HTR-8/SVneo (cell line): ENCODE data around the gene NMUR2.

Experiments
- DNase-seq: peaks from one replicate; pipeline ENCODE4 v3.0.0; 2011; ENCODE audit warnings: low spot score, mixed read lengths; ENCODE audit not compliant: insufficient read length
- FAIRE-seq: peaks from 2 replicates; lab custom pipeline; 2011; peaks lifted over from hg19 to GRCh38; lab: Jason Lieb, UNC

The NMUR2 gene, protein sequence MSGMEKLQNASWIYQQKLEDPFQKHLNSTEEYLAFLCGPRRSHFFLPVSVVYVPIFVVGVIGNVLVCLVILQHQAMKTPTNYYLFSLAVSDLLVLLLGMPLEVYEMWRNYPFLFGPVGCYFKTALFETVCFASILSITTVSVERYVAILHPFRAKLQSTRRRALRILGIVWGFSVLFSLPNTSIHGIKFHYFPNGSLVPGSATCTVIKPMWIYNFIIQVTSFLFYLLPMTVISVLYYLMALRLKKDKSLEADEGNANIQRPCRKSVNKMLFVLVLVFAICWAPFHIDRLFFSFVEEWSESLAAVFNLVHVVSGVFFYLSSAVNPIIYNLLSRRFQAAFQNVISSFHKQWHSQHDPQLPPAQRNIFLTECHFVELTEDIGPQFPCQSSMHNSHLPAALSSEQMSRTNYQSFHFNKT

GRCh38 chr5:152405145-152405544 is at the start of gene NMUR2:
Gene NMUR2, minus strand, starts transcription at chr5:152405279. Its CDS starts 166 bp downstream, at chr5:152405113.
- DNase-seq, result no peak
- no peak for FAIRE-seq

DNA sequence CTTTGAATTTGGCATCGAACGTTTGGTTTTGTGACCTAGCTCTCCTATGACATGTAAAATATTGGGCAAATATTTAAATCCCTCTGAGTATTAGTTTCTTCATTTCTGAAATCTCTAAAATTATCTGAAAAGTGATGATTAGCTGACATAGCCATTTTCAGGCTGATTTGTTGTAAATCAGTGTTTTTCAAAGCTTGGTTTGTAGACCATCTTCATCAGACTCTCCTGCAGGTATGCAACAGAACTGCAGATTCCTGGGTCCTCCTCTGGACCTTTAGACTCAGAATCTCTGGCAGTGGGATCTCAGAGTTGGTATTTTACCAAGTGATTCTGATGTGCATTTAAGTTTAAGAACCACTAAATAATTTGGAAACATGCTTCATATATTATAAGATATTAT is 38.9 kb upstream of the NMUR2 start:
- FAIRE-seq (no peak), DNase-seq (no peak)

- DNase-seq, result no peak
- no peak for FAIRE-seq
Observed at GRCh38 chr5:152439791-152440190, 34.7 kb upstream of the NMUR2 start.

GRCh38 chr5:152437866-152438265 is 32.8 kb upstream of the NMUR2 start:
- FAIRE-seq (no peak), DNase-seq (no peak)

- FAIRE-seq, result no peak
- no peak for DNase-seq
Observed at GRCh38 chr5:152427721-152428120, 22.6 kb upstream of the NMUR2 start.

DNA sequence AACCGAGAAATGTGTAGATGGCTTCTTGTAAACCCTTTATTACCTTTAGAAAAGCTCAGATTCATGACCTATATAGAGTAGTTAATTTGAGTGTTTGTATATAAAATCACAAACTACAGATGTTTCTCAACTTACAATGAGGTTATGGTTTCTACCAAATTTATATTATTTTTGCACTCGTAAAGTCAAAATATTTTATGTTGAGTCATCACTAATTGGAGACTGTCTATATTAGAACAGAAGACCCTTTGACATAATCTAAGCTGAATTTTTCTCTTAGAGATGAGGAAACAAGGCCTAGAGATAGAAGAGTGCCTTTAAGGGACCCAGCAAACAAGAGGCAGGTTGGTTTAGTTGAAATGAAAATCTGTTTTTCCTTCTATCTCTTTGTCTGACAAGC is 20.0 kb upstream of the NMUR2 start:
- DNase-seq (no peak), FAIRE-seq (no peak)

DNA sequence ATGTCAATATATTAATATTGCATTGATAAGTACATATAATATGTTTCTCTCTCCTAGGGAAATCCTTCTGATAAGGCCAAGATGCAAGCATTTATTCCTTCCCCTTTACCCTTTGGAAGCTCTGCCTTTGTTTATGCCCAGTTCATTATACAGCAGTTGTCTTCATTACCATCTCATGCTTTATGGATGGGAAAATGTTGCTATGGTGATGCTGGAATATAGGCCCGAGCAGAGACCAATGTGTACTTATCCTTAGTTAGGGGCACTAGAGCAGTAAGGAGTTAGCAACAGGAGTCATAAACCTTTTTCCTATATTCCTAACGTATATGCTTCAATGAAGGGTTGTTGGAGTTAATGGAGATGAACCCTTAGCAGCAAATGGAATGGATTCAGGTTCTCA is 19.4 kb upstream of the NMUR2 start:
- FAIRE-seq, result no peak

GRCh38 chr5:152422081-152422480 is 17.0 kb upstream of the NMUR2 start:
- DNase-seq, result no peak
- FAIRE-seq, result no peak

More for the DNA sequence above, 19.4 kb upstream of the NMUR2 start:
- DNase-seq, result no peak

DNA sequence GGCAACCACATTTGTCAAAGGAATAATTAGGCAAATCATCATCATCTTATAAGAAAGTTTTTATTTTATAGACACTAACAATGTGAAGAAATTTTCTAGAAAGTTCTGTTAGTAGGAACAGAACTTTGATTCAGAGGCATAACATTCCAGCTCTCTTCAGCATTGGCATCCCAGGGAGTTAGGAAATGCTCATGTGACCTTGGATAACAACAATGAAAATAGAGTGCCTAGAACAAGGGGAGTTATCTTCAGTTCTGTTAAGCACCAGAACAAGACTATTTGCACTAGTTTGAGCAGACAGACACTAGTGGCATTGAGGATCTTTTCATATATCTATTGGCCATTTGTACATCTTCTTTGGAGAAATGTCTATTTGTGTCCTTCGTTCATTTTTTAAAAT is 7.0 kb upstream of the NMUR2 start:
- FAIRE-seq (no peak), DNase-seq (no peak)

DNA sequence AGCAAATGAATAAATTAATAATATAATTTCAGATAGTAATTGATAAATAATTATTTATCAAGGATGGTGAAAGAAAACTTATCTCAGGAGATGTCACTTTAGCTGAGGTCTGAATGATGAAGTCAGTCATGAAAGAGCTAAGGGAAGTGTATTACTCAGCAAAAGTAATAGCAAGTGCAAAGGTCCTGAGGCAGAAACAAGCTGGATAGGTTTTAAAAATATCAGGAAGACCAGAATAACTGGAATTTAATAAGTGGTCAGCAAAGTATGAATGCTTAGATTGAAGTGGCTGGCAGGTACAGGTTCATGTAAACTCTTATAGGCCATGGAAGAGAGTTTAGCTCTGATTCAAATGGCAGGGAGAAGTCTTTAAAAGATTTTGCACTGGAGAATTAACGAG is 1.0 kb upstream of the NMUR2 start:
- DNase-seq, result no peak
- no peak for FAIRE-seq

GRCh38 chr5:152404494-152404893 is 585 bp downstream of the NMUR2 start:
- no peak for DNase-seq
- no peak for FAIRE-seq

DNA sequence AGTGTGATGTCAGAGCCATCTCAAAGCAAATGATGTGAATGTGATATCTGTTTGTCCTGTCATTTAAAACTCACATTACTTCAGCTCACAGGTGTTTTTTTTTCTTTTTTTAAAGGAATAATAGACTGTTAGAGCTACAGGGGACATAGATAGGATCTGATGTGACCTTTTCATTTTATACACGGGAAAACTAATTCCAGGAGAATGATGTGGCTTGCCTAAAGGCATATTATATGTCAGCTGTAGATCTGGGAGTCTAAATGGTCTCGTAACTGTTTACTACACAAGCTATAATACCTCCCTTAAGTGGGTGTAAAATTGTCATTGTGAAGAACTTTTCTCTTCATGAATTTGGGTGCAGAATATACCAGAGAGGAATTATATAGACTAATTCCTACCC is 2.0 kb downstream of the NMUR2 start:
- FAIRE-seq (no peak), DNase-seq (no peak)

DNA sequence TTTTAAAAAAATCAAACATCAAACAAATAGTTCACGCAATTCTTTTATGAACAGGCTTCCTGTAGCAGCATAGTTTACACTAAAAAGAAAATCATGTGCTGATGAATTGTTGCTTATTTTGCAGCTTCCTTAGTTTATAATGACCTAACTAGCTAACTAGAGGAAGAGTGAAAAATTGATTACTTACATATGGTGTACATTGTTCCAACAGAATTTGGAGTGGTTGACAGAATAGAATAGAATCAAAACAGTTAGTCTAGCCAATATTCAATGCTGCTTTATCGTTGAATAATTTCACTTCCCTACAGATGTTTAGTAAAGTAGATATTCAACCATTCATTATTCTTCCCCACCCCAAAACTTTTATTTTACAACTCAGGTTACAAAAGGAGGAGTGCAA is 4.2 kb downstream of the NMUR2 start:
- no peak for DNase-seq
- no peak for FAIRE-seq

DNA sequence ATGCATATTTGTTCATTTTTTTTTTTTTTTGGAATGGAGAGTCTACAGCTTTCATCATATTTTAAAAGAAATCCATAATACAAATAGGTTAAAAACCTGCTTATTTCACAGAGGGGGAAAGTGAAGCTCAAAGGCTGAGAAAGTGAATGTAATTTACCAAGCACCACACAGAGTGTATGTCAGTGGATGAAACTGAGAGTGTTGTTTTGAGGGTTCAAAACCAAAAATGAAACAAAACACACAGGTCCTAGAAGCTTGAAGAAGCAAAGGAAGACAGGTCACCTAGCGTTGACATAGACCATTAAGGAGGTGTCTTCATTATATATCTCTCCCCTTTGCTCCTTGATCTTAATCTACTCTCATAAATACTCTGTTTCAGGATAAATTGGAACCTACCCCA is 7.5 kb downstream of the NMUR2 start:
- no peak for FAIRE-seq

GRCh38 chr5:152393441-152393840 is 11.6 kb downstream of the NMUR2 start:
- FAIRE-seq (no peak), DNase-seq (no peak)

More for the DNA sequence above, 7.5 kb downstream of the NMUR2 start:
- DNase-seq, result no peak

GRCh38 chr5:152389208-152389849 is 15.8 kb downstream of the NMUR2 start:
- FAIRE-seq, result no peak
- DNase-seq, result no peak

- FAIRE-seq (no peak), DNase-seq (no peak)
Observed at GRCh38 chr5:152388610-152389009, 16.5 kb downstream of the NMUR2 start.

GRCh38 chr5:152380415-152381123 is 24.5 kb downstream of the NMUR2 start:
- no peak for FAIRE-seq

GRCh38 chr5:152379331-152379730 is 25.7 kb downstream of the NMUR2 start:
- FAIRE-seq (no peak), DNase-seq (no peak)

More at GRCh38 chr5:152380415-152381123, 24.5 kb downstream of the NMUR2 start:
- DNase-seq, result no peak

- DNase-seq (no peak), FAIRE-seq (no peak)
Observed at GRCh38 chr5:152378730-152379129, 26.3 kb downstream of the NMUR2 start.

DNA sequence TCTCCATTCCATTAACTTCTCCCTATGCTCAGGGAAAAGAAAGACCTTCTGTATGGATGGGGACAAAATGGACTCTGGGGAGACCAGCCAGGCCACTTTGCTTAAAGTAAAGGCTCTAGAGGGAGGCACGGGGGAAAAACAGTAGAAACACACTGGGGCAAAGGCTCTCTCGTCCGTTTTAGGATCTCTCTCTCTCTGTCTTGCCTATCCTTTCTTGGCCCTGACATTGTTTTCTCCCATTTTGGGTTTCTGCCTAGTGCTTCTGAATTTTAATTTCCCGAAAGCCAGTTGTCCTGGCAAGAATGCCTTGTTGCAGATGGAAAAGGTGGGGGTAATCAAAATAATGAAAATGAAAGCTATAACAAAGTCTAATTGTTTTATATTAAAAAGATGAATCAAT is 28.2 kb downstream of the NMUR2 start:
- no peak for FAIRE-seq
- DNase-seq, result no peak
